NCI-H526 (cell line): ENCODE data around the gene PRSS53.
A peak's percentile ranks its signal among the peaks of the same experiment; 100 is the strongest.

Source experiments
- DNase-seq, 2 experiments: peaks; one replicate each; lab custom pipeline; 2025; lab: John Stamatoyannopoulos, UW

PRSS53 gene

DNA sequence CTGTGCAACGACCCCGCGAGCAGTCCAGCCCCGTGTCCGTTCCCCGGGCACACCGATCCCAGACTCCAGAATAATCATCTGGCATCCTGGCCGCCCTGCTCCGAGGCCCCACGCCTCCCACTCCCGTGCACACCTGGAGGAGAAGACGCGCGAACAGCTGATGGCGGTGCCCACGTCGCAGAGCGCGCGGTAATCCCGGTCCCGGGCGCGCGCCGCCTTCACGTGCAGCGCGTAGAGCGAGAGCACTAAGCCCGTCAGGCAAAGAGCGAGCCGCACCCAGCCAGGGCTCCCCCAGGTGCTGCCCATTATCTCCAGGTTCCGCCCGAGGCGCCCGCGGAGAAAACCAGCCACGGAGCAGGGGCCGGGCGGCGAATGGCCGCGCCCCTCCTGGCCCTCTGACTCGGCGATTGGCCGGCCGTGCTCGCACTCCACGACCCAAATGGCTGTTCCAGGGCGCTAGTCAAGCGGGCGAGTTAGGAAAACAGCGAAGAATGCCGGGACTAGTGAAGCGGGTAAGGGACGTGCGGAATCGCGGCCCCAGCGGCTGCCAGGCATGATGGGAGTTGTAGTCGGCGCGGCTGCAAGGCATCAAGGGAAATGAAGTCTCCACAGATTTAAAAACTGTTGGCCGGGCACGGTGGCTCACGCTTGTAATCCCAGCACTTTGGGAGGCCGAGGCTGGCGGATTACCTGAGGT lies 5.8 kb upstream of the PRSS53 start, which contains the start of gene VKORC1:
Gene VKORC1 (minus strand): TSS at position 374 of the 697 bp plus-strand sequence. CDS start 68 bp downstream, at position 306.
- peak; percentile 97 to 99 for DNase-seq

DNA sequence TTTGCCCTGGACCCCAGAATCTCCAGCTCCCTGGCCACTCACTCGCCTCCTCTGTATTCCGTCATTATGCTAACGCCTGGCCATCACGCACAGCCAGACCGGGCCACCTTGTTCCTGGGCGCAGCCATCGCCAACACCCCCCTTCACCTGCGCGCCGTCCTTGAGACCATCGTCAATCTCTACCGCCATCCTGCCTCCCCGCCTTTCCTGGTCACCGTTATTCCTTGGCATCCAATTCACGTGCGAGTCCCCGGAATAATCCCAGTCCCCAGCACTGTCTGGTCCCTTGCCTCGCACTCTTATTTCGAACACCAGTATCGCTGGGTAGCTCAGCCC lies 5.3 kb upstream of the PRSS53 start:
- peak in 1 of 2 experiments; percentile 43 for DNase-seq

- peak; percentile 47 to 83 for DNase-seq
These were observed 4.5 kb upstream of the PRSS53 start for GRCh38 chr16:31093132-31093703.

- no peak for DNase-seq
These were observed 3.6 kb upstream of the PRSS53 start for GRCh38 chr16:31092330-31092729.

- no peak for DNase-seq
These were observed 1.8 kb upstream of the PRSS53 start for GRCh38 chr16:31090540-31090939.

DNA sequence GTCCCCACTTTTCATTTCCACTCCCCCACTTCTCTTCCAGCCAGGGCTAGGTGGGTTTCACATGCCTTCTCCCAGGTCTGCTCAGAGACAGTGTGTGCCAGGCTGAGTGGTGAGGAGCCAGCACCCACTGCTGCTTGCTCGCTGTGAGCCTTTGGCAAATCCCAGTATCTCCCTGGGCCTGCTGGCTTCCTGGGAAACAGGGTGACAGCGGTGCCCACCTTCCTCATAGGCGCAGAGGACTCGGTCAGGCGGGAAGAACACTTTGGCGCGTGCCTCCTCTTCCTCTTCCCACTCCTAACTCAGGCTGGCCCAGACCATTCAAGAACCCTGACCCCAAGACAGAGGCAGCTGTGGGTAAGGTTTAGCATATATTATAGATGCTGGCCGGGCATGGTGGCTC lies 456 bp upstream of the PRSS53 start:
- DNase-seq: no peak

GRCh38 chr16:31087971-31088370 lies 772 bp downstream of the PRSS53 start:
- DNase-seq: no peak

DNA sequence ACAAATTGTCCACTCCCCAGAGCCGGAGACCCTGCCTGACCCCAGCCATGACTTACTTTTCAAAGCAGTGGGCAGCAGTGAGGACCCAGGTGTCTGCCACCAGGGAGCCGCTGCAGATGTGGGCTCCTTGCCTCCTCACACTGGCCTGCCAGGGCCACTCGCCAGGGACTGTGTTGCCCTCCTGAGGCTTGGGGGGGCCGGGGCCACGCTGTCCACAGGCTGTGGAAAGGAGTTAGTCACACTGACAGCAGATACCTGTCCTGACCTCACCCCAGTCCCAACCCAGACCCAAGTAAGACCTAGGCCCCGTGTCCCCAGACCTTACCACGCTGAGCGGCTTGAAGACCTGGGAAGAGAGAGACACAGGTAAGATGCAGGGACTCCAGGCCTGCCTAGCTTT lies 1.3 kb downstream of the PRSS53 start:
- no peak for DNase-seq

- DNase-seq: no peak
These were observed 2.2 kb downstream of the PRSS53 start for GRCh38 chr16:31086629-31086906.

DNA sequence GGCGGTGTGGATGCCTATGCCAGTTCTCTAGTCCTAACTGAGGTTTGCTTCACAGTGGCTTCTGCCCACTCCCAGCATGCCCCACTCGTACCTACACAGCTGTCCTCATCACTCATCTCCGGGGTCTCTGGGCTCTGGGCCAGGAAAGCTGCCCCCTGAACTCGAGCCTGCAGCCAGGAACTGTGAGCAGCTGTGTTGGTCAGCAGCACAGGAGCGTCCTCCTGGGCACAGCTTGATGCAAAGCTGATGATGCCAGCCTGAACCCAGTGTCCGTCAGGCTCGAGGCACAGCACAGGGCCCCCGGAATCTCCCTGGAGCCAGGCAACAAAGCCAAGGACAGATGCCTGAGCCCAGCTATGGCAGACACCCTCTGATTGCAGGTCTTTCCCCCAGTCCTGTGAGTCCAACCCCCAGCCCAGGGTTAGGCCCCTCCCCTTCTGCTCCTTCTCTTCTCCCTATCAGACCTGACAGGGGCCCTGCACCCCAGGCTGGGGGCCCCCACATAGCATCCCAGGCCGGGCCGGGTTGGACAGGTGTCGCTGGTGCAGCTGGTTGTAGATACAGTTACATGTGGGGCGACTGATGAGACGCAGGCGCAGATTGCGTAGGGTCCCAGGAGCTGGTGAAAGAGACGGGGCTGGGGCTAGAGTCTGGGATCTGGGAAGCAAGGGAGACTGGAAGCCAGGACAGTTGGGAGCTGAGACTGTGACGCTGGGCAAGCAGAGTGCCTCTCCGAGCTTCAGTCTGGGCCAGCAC lies 2.7 kb downstream of the PRSS53 start:
- DNase-seq: peak in 1 of 2 experiments; percentile 38

GRCh38 chr16:31085411-31085810 lies 3.3 kb downstream of the PRSS53 start:
- DNase-seq: peak; percentile 78 to 86

DNA sequence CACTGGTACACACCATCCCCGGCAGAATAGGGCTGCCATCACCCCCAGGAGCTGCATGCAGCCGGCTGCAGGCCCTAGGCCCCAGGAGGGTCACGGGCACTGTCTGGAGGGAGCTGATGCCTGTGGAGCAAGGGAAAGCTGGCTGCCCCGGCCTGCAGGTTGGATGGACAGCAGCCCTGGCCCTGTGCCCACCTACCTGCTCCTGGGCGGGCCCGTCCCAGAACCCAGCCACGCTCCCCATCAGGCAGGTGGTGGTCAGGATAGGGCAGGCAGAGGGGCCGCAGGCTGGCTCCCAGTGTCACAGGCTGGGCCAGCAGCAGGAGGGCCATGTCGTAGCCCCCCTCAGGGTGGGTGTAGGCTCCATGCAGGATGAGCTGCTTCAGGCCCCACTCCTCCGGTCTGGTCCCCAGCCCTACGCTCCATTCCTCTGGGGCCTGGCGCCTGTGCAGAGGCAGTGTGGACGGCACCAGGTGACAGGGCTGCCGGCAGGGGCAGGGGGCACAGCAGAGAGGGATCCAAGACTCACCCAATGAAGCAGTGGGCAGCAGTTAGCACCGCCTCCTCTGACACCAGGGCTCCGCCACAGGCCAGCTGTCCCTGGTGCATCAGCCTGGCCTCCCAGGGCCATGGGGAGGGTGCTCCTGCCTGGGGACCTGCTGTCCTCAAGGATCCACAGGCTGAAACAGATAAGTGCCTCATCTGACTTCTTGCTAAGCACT lies 4.0 kb downstream of the PRSS53 start:
- DNase-seq: peak in 1 of 2 experiments; percentile 40

- DNase-seq: no peak
These were observed 4.8 kb downstream of the PRSS53 start for GRCh38 chr16:31083981-31084380.

DNA sequence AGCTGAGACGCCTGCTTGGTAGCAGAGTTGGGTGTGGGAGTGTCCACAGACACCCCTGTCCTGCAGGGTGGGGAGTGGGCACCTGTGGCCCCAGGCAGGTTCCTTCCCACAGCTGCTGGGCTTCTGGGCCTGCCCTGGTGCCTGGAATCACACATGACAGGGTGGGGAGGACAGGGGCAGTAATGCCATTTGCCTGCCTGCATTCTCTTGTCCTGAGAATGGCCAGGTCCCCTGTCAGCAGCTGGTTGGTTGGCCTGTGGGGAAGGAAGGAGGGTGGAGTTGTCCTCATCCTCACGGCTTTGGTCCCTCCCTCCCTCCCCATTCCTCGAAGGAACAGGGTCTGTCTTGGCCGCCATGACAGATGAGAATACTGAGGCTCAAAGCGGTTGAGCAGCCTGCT lies 5.2 kb downstream of the PRSS53 start:
- DNase-seq: no peak

- no peak for DNase-seq
These were observed 5.7 kb downstream of the PRSS53 start for GRCh38 chr16:31083081-31083480.

- no peak for DNase-seq
These were observed 6.2 kb downstream of the PRSS53 start for GRCh38 chr16:31082368-31083045.

- DNase-seq: no peak
These were observed 7.1 kb downstream of the PRSS53 start for GRCh38 chr16:31081428-31082351.

DNA sequence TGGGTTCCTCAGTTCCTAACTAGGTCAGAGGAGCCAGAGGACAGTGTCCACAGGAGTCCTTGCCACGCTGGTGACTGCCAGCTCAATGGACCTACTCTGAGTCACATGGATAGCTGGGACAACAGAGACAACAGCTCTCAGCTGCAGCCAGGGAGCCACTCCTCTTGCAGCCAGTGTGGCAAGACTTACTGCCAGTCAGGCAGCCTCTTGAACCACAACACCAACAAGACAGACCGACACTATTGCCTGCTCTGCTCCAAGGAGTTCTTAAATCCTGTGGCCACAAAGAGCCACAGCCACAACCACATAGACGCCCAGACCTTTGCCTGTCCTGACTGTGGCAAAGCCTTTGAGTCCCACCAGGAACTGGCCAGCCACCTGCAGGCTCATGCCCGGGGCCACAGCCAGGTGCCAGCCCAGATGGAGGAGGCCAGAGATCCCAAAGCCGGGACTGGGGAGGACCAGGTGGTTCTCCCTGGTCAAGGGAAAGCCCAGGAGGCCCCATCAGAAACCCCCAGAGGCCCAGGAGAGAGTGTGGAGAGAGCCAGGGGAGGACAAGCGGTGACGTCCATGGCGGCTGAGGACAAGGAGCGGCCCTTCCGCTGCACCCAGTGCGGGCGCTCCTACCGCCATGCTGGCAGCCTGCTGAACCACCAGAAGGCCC lies 7.9 kb downstream of the PRSS53 start:
- no peak for DNase-seq

DNA sequence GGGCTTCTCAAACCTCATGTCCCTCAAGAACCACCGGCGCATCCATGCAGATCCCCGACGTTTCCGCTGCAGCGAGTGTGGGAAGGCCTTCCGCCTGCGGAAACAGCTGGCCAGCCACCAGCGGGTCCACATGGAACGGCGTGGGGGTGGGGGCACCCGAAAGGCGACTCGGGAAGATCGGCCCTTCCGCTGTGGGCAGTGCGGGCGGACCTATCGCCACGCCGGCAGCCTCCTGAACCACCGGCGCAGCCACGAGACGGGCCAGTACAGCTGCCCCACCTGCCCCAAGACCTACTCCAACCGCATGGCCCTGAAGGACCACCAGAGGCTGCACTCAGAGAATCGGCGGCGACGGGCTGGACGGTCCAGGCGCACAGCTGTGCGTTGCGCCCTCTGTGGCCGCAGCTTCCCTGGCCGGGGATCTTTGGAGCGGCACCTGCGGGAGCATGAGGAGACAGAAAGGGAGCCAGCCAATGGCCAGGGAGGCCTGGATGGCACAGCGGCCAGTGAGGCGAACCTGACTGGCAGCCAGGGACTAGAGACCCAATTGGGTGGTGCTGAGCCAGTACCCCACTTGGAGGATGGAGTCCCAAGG lies 8.6 kb downstream of the PRSS53 start:
- no peak for DNase-seq

GRCh38 chr16:31079342-31079944 lies 9.3 kb downstream of the PRSS53 start:
- DNase-seq: no peak
